HG03575 (cell line): ENCODE data around the gene ADSL.
"Not testable (repeated sequence)": the region's sequence is repeated elsewhere in the genome, so short reads cannot be mapped to it uniquely, and the experiment has no call there.

Experiments used
- ATAC-seq: cut with Tn5 transposase; IDR thresholded peaks from one replicate; pipeline ENCODE4 v1.9.1; 2021; ENCODE audit not compliant: unreplicated experiment, insufficient number of reproducible peaks, low FRiP score; ENCODE audit errors: extremely low read depth

The ADSL gene

DNA sequence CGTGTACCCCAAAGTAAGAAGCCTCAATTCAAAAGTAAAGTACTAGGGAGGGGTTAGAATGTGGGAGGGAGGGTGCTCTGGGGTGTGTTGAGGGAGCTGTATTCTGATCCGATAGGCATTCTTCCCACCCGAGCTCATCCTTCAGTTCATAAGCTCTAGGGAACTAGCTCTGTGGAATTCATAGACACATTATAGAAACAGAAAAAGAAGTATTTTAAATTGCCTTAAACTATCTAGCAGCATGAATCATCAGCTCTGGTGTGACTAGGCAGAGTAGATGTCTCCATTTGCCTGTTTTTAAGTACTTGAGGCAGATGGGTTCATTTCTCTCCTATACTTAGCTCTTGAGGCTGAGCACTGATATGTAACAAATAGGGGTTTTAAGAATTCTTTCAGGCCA lies 16.8 kb downstream of the ADSL start:
- ATAC-seq = no peak

DNA sequence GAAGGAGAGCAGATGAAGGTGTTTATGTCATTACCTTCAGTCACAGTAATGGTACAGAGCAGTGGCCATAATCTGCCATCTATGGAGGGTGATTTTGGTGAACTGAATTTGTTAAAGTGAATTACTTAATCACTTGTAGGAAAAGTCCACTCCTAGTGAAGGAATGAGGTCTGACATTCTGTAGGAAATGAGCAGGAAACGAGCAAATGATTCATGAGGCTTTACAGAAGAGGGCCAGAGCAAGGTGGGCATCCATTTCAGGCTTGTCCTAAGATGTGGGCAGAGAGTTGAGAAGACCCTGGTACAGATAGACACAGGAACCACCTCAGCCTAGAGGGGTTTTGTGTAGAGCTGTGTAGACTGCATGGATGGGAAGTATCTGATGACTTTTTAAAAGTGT lies 18.1 kb downstream of the ADSL start:
- ATAC-seq = no peak

DNA sequence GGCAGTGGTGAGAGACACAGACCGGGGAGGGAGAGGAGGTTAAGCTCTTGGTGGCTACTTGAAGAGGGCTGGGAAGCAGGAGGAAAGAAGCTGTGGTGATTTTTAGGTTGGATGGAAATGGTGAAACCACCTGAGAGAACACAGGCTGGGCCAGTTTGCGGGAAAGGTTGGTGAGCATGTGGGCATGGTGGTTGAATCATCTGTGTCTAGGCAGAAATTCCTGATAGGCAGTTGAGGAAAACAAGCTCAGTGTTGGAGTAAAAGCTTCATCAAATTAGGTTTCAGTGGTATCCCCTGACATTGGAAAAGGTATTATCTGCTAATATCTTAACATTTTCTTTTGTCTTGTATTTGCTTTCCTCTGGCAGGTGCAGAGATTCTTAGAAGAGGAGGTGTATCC lies 19.8 kb downstream of the ADSL start:
- no peak for ATAC-seq

DNA sequence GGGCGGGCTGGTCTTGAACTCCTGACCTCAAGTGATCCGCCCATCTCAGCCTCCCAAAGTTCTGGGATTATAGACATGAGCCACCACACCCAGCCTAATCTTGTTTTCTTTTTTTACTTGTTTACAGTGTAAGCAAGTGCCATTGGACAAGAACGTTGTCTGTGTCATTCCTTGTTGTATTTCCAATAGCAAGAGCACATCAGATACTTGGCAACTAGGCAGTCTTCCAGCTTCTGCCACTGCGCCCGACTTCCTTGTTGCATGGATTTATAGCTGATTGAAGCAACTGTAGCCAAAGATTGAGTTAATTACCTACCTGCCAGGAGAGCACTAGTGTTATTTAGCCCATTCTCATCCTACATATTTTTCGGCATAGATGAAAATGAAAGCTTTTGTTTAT lies 21.0 kb downstream of the ADSL start:
- no peak for ATAC-seq

DNA sequence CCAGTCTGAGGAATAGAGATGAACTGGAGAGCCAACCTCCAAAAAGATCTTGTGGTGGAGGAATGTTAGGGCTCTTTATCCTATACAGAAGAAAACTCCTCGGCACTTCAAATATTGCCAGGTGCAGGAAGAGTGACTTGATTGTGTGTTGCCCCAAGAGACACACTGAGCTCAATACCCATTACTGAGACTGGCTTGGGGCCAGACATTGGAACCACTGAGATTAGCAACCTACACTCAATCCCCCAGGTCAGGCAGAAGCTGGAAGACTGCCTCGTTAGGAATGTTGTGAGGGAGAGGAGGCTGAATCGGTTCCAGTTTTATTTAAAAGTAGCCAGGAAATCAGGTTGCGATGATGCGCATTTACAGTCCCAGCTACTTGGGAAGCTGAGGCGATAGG lies 21.7 kb downstream of the ADSL start:
- no peak for ATAC-seq

DNA sequence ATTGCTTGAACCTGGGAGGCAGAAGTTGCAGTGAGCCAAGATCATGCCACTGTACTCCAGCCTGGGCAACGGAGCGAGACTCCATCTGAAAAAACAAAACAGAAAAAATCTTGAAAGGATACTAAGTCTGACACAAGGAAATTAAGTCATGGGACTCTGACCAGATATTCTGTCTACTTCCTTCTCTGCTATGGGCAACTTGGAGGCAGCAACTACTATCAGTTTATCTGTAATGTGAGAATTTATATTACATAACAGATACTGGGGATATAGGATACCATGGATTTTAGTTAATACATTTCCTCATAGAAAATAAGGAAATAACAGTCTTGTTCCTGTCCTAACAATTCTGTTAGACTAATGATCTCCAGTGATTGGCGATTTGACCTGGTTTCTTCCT lies 22.5 kb downstream of the ADSL start:
- ATAC-seq = no peak

DNA sequence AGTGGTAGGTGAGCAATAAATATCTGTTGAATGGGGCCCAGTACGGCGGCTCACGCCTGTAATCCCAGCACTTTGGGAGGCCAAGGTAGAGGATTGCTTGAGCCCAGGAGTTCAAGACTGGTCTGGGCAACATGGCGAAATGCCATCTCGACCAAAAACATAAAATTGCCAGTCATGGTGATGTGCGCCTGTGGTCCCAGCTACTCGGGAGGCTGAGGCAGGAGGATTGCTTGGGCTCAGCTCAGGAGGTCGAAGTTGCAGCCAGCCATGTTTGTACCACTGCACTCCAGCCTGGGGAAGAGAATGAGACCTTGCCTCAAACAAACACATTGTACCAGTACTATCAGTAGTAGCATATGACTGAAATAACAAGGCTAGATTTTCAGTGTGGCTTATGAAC lies 28.3 kb downstream of the ADSL start:
- no peak for ATAC-seq

DNA sequence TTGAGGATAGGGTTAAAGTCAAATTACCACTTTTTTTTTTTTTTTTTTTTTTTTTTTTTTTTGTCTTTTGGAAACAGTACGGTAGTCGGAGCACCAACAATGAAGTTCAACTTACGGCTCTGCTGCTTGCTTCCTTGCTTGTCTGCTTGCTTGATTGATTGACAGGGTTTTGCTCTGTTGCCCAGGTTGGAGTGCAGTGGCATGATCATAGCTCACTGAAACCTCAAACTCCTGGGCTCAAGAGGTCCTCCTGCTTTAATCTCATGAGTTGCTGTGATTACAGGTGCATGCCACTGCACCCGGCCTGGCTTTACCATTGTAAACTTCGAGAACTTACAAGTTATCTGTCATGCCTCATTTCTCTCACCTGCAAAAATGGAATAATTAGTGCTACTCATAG lies 29.8 kb downstream of the ADSL start:
- ATAC-seq = no peak

DNA sequence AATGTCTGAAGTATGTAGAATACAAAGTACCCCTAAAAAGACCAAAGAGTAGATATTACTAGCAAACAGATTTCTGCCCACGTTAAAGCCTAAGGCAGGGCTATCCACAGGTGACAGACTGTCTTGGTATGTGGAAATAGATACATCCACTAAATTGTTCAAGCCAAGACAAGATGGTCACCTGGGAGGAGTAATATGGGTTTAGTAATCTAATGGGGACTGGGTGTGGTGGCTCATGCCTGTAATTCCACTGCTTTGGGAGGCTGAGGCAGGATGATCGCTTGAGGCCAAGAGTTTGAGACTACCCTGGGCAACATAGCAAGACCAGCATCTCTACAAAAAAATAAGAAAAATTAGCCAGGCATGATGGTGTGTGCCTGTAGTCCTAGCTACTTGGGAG lies 31.6 kb downstream of the ADSL start:
- ATAC-seq = no peak

DNA sequence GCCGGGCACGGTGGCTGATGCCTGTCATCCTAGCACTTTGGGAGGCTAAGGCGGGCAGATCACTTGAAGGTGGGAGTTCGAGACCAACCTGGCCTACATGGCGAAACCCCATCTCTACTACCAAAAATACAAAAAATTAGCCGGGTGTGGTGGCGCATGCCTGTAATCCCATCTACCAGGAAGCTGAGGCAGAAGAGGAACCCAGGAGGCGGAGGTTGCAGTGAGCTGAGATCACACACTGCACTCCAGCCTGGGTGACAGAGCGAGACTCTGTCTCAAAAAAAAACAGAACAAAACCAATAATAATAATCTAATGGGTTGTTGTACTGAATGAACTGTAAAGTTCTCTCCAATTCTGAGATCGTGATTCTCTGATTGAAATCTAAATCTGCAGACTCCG lies 32.1 kb downstream of the ADSL start:
- not testable (repeated sequence) for ATAC-seq

DNA sequence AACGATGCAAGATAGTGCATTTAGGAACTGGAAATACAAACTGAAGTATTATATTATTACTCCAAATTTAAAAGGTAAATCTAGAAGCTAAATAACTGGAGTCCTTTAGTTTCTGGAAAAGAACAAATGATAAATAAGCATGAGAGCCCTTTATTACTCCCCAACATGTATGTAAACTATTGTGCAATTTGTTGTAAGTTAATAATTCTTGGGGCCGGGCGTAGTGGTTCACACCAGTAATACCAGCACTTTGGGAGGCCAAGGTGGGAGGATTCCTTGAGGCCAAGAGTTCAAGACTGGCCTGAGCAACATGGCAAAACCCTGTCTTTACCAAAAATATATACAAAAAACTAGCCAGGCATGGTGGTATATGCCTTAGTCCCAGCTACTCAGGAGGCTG lies 35.2 kb downstream of the ADSL start:
- no peak for ATAC-seq

DNA sequence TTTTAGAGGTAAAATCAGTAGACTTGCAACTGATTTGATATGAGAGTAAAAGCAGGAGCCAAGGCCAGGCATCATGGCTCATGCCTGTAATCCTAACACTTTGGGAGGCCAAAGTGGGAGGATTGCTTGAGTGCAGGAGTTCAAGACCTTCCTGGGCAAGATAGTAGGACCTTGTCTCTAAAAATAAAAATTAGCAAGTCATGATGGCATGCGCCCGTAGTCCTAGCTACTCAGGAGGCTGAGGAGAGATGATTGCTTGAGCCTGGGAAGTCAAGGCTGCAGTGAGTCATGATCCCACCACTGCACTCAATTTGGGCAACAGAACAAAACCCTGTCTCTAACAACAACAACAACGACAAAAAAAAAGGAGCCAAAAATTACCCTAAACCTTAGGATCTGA lies 37.6 kb downstream of the ADSL start:
- no peak for ATAC-seq

DNA sequence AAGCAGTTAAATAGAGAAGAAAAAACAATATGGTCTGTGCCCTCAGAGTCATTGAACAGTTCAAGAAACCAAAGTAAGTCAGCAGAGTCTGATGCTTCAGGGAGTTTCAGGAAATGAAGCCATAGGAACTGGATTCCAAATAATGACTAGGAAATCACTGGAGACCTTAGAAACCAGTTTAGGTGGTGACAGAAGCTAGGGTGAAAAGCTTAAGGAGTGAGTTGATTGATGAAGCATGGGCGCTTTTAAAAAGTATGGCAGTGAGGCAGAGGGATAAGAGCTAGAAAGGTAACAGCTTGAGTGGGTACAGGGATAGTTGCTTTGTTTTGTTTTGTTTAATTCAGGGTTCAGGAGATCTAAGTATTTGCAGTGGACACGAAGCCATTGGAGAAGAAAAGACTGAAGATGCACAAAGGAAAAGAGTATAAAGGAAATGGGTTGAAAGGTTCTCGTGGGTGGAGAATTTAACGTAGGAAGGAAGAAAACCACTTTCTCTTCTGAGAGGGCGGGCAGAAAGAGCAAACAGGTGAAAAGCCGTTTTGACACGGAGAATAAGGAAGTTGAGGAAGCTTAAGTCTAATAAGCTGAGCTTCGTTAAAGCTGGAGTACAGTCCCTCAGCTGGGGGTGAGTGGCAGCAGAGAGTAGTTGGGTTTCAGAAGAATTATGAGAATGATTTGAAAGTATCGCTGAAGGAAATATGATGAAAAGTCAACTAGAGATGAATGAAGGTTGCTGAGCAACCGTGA lies 38.9 kb downstream of the ADSL start:
- ATAC-seq = no peak

DNA sequence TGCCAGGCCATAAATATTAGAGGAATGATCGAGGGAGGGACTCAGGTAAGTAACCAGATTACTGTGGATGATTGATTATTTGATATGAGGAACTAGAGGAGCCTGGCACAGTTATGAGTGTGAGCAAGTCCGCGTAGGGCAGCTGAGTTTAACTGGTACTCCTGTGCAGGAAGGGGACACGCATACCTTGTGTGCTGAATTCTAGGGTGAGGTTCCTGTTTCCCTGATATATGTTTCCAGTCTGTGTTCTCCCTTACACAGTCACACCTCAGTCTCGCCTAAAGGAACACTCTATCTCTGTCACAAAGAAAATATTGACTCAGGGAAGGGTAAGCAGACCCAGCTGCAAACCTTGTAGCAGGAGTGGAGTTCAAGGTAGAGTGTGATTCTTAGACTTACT lies 41.4 kb downstream of the ADSL start:
- no peak for ATAC-seq

DNA sequence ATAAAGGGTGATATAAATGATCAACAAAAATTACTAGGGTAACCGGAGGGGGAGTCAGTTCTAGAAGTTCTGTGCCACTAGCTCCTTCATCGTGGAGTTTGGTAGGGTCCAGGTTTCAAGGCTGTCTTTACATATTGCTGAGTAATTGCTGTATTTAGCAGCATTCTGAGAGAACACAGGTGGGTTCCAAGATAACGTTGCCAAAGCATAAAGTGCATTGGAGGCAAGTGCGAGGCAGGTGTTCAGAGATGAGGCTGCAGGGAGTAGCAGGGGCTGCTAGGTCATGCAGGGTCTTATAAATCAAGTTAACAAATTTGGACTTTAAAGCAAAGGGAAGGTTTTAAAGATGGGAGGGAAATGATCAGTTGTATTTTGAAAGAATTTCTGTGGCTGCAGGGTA lies 41.9 kb downstream of the ADSL start:
- ATAC-seq = no peak

DNA sequence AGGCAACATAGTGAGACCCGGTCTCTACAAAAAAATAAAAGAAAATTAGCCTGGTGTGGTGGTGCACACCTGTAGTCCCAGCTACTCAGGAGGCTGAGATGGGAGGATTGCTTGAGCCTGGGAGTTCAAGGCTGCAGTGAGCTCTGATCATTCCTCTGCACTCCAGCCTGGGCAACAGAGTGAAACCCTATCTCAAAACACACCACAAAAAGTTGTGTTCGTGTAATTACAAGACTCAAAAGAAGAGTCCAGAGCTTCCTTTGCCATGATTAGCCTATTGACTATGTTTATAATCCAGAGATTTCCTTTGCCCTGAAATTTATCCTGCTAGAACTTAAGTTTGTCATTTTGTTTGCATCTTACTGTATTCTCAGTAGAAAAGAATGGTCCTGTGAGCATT lies 45.1 kb downstream of the ADSL start:
- no peak for ATAC-seq

DNA sequence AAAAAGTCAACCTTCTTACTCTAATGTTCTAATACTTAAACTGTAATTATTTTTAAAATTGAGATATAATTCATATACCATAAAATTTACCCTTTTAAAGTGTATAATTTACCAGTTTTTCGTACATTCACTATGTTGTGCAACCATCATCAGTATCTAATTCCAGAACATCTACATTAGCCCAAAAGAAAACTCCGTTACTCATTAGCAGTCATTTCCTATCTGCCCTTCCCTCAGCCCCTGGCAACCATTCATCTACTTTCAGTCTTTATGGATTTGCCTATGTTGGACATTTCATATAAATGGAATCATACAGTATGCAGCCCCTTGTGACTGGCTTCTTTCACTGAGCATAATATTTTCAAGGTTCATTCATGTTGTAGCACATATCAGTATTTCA lies 46.3 kb downstream of the ADSL start:
- no peak for ATAC-seq

DNA sequence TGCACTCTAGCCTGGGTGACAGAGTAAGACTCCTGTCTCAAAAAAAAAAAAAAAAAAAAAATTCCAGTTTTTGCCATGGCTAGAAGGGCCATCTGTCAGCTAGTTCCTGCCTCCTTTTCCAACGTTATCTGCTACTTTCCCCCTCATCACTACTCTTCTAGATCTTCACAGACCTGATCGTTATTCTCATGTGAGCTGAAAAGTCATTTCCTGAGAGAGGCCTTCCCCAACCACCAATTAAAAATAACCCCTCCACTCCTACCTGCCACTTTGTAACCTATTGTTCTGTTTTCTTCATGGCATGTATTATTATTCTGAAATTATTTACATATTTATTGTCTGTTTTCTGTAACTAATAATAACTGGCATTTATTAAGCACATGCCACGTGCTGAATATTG lies 48.3 kb downstream of the ADSL start:
- no peak for ATAC-seq

DNA sequence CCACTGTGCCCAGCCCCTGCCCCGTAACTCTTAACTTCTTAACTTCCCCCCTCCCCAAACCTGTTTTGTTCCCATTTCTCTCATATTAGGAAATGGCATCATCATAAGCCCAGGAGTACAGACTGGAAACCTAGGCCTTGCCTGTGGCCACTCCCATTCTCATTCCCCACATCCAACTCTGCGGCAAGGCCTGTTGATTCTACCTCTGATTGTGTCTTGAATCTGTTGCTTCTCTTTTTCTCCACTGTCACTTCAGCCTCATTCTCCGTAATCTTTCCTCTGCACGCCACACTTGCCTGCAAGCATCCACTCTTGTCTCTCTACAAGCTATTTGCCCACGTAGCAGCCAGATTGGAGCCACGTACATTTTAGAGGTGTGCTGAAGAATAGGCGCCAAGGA lies 49.3 kb downstream of the ADSL start:
- ATAC-seq = no peak

DNA sequence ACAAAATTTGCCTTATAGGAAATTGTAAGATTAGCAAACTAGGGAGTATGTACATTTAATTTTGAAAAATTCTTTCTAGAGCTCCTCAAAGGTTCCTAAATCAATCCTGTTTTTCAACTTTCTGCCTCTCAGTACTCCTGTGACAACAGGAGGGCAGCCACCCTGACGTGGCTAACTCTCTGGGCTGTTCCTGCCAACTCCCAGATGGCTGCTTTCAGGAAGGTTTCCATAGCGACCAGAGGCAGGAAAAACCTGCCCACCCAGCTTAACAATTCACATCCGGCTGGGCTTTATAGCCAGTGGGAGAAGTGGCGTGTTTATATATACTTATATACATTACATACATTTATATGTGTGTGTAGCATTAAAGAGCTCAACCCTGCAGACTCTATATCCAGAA lies 50.6 kb downstream of the ADSL start:
- ATAC-seq = no peak

DNA sequence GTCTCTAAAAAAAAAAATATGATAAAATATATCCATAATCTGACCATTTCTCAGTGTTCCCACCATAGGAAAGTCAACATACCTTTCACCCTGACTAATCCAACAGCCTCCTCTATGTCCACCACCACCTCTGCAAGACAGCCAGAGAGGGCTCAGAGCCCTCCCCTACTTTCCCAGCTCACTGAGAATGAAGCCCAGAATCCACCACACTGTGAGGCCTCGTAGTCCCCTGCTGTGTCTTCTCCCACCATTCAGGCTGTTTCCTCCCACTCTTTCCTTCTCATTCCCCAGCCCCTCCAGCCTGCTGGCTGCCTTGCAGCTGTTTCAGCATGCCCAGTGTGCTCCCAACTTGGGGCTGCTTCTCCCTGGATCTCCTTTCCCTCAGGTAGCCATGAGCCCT lies 51.1 kb downstream of the ADSL start:
- ATAC-seq = no peak
